Loucy (cell line): ENCODE measurements around the gene HDAC11.

Experiments
- H2AFZ ChIP-seq: fragments of 200-600 bp; sonication (generic); 2 replicates; pipeline ENCODE4 v1.6.0; 2016; ENCODE audit warnings: antibody characterized with exemption, mild to moderate bottlenecking, low read length, moderate library complexity
- H3F3A ChIP-seq: fragments of 200-600 bp; 2 replicates; pipeline ENCODE4 v1.6.0; 2016; ENCODE audit warnings: antibody characterized with exemption, low read depth, mild to moderate bottlenecking
- H3K27me3 ChIP-seq: fragments of 200-600 bp; sonication (generic); 2 replicates; pipeline ENCODE4 v1.6.1; 2014; ENCODE audit warnings: low read length, mild to moderate bottlenecking; ENCODE audit not compliant: insufficient read depth, poor library complexity, severe bottlenecking
- H3K36me3 ChIP-seq: fragments of 200-600 bp; sonication (generic); 2 replicates; pipeline ENCODE4 v1.6.1; 2016; ENCODE audit warnings: low read length; ENCODE audit not compliant: insufficient read depth
- H3K4me1 ChIP-seq: fragments of 200-600 bp; sonication (generic); 2 replicates; pipeline ENCODE4 v1.5.1; 2014; ENCODE audit warnings: low read length, mild to moderate bottlenecking; ENCODE audit not compliant: insufficient read depth, poor library complexity, severe bottlenecking
- H3K4me2 ChIP-seq: fragments of 200-600 bp; sonication (generic); 2 replicates; pipeline ENCODE4 v1.6.0; 2014; ENCODE audit warnings: antibody characterized with exemption, low read length, low read depth, mild to moderate bottlenecking; ENCODE audit not compliant: poor library complexity, severe bottlenecking
- H3K4me3 ChIP-seq: fragments of 200-600 bp; sonication (generic); 2 replicates; pipeline ENCODE4 v1.5.1; 2014; ENCODE audit warnings: low read length, mild to moderate bottlenecking, mixed read lengths; ENCODE audit not compliant: poor library complexity, severe bottlenecking
- H3K79me2 ChIP-seq: fragments of 200-600 bp; sonication (generic); 2 replicates; pipeline ENCODE4 v1.6.1; 2014; ENCODE audit warnings: low read length; ENCODE audit not compliant: insufficient read depth
- H3K9ac ChIP-seq: fragments of 200-600 bp; sonication (generic); 2 replicates; pipeline ENCODE4 v1.6.0; 2014; ENCODE audit warnings: mild to moderate bottlenecking, low read depth, low read length, moderate library complexity; ENCODE audit not compliant: poor library complexity, severe bottlenecking
- H3K9me2 ChIP-seq: fragments of 200-600 bp; sonication (generic); replicated peaks from 2 replicates; pipeline ENCODE4 v1.6.1; 2016; ENCODE audit warnings: low read depth, low read length, mixed read lengths
- H3K9me3 ChIP-seq: fragments of 200-600 bp; sonication (generic); 2 replicates; pipeline ENCODE4 v1.6.1; 2014; ENCODE audit warnings: mild to moderate bottlenecking, antibody characterized with exemption, low read length, low read depth; ENCODE audit not compliant: insufficient read depth
- H4K20me1 ChIP-seq: fragments of 200-600 bp; sonication (generic); 2 replicates; pipeline ENCODE4 v1.6.0; 2014; ENCODE audit warnings: antibody characterized with exemption, low read length, mild to moderate bottlenecking; ENCODE audit not compliant: insufficient read depth, poor library complexity, severe bottlenecking
- EZH2phosphoT487 ChIP-seq: fragments of 200-600 bp; IDR thresholded peaks from 2 replicates; pipeline ENCODE4 v1.6.1; 2018; ENCODE audit warnings: antibody characterized with exemption, mild to moderate bottlenecking, moderate library complexity, borderline replicate concordance
- TF ChIP-seq, protein P1 (sequence below): fragments of 200-600 bp; sonication (generic); conservative IDR thresholded peaks from 2 replicates; pipeline ENCODE4 v1.5.1; 2014; ENCODE audit warnings: mild to moderate bottlenecking, antibody characterized with exemption, low read length

Gene HDAC11

GRCh38 chr3:13545952-13546454 lies 65.9 kb downstream of the HDAC11 start:
- Histone ChIP-seq H3K36me3 (no peaks in the 10 kb centered on the region), H3K9me3 (no peaks in the 10 kb centered on the region), H4K20me1 (no peaks in the 10 kb centered on the region), H3K79me2 (no peaks in the 10 kb centered on the region), H3K9ac (peak overlapping the region; percentile 1), H3K9me2 (no peaks in the 10 kb centered on the region), H3K4me2 (no peak overlapping the region), H3K27me3 (no peaks in the 10 kb centered on the region), H3K4me3 (no peak overlapping the region), H2AFZ (no peak overlapping the region), H3F3A (no peaks in the 10 kb centered on the region), H3K4me1 (peaks cover 31% of the 10 kb centered on the region)
- TF ChIP-seq, protein P1, sequence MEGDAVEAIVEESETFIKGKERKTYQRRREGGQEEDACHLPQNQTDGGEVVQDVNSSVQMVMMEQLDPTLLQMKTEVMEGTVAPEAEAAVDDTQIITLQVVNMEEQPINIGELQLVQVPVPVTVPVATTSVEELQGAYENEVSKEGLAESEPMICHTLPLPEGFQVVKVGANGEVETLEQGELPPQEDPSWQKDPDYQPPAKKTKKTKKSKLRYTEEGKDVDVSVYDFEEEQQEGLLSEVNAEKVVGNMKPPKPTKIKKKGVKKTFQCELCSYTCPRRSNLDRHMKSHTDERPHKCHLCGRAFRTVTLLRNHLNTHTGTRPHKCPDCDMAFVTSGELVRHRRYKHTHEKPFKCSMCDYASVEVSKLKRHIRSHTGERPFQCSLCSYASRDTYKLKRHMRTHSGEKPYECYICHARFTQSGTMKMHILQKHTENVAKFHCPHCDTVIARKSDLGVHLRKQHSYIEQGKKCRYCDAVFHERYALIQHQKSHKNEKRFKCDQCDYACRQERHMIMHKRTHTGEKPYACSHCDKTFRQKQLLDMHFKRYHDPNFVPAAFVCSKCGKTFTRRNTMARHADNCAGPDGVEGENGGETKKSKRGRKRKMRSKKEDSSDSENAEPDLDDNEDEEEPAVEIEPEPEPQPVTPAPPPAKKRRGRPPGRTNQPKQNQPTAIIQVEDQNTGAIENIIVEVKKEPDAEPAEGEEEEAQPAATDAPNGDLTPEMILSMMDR = no peak
- no peak for TF ChIP-seq EZH2phosphoT487

DNA sequence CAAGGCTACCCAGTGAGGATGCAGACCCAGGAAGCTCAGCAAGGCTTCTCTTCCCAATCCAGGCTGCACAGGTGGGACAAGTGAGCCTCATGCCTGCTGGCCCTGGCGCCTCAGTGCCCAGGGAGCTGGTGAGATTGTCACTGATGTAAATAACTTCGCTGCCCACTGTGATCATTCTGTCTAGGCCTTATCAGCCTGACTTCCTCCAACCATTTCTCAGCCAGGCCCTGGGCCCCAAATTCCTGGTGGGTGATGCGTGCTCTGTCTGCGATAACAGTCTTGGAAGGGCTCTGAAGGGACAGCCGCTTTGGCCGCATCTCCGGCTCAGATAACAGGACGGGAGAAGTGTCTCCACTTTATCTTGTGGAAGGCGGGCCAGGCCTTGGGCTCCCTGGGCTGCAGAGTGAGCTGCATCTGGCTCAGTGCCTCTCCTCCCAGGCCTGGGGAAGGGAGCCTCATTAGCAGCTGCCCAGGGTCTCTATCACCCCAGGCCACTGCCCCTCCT lies 66.6 kb downstream of the HDAC11 start:
- Histone ChIP-seq H3K9me3 (no peaks in the 10 kb centered on the region), H3F3A (no peaks in the 10 kb centered on the region), H3K27me3 (no peaks in the 10 kb centered on the region), H3K4me1 (peaks cover 31% of the 10 kb centered on the region), H3K9me2 (no peaks in the 10 kb centered on the region), H3K4me3 (no peak overlapping the region), H4K20me1 (no peaks in the 10 kb centered on the region), H3K4me2 (no peak overlapping the region), H3K79me2 (no peaks in the 10 kb centered on the region), H3K36me3 (no peaks in the 10 kb centered on the region), H2AFZ (no peak overlapping the region), H3K9ac (no peak overlapping the region)
- TF ChIP-seq, protein P1 = no peak
- TF ChIP-seq EZH2phosphoT487 = no peak

- Histone ChIP-seq H3K4me3 (no peak overlapping the region), H3K36me3 (no peaks in the 10 kb centered on the region), H3K4me2 (no peak overlapping the region), H3K9me2 (no peaks in the 10 kb centered on the region), H3K9ac (no peak overlapping the region), H3K9me3 (no peaks in the 10 kb centered on the region), H4K20me1 (no peaks in the 10 kb centered on the region), H3K4me1 (peaks cover 31% of the 10 kb centered on the region), H3K79me2 (no peaks in the 10 kb centered on the region), H2AFZ (no peak overlapping the region), H3K27me3 (no peaks in the 10 kb centered on the region), H3F3A (no peaks in the 10 kb centered on the region)
- TF ChIP-seq, protein P1 = no peak
- no peak for TF ChIP-seq EZH2phosphoT487
Measured at GRCh38 chr3:13547591-13548371, 67.7 kb downstream of the HDAC11 start.
